Osteoblast (primary cell): Measurements from ENCODE around the gene GPAT2. TPM values are rescaled to one million over a fixed set of nuclear protein-coding genes. Genes with fewer than 3 reads are reported as not detected.
A peak's percentile ranks its signal among the peaks of the same experiment; 100 is the strongest.
"Not testable (repeated sequence)": the region's sequence is repeated elsewhere in the genome, so short reads cannot be mapped to it uniquely, and the experiment has no call there.

Experiments
- DNase-seq: peaks from one replicate; pipeline ENCODE4 v3.0.0; 2011; ENCODE audit warnings: low spot score, mixed read lengths; ENCODE audit not compliant: insufficient read length; ENCODE audit errors: missing footprints
- H2AFZ ChIP-seq: 2 replicates; pipeline ENCODE4 v1.6.0; 2011; ENCODE audit warnings: mild to moderate bottlenecking, low read length
- H3K27ac ChIP-seq: 2 replicates; pipeline ENCODE4 v1.5.1; 2011; ENCODE audit warnings: mild to moderate bottlenecking, low read depth, low read length, moderate library complexity
- H3K27me3 ChIP-seq: 2 replicates; pipeline ENCODE4 v1.6.0; 2012; ENCODE audit warnings: mild to moderate bottlenecking, control low read depth, inconsistent platforms, low read length, moderate library complexity; ENCODE audit not compliant: insufficient read depth
- H3K36me3 ChIP-seq: 2 replicates; pipeline ENCODE4 v1.5.1; 2011; ENCODE audit warnings: mild to moderate bottlenecking, low read length, control low read depth, moderate library complexity; ENCODE audit not compliant: insufficient read depth
- H3K4me1 ChIP-seq: 2 replicates; pipeline ENCODE4 v1.5.1; 2011; ENCODE audit warnings: mild to moderate bottlenecking, low read length, control low read depth, moderate library complexity; ENCODE audit not compliant: insufficient read depth
- H3K4me2 ChIP-seq: 2 replicates; pipeline ENCODE4 v1.6.0; 2011; ENCODE audit warnings: mild to moderate bottlenecking, low read length; ENCODE audit not compliant: insufficient read depth
- H3K4me3 ChIP-seq: fragments of 200-600 bp; sonication (generic); 3 replicates; pipeline ENCODE4 v1.5.1; 2012; ENCODE audit warnings: mild to moderate bottlenecking, low read length, inconsistent platforms; ENCODE audit not compliant: insufficient read depth
- H3K79me2 ChIP-seq: 2 replicates; pipeline ENCODE4 v1.6.0; 2012; ENCODE audit warnings: mild to moderate bottlenecking, low read length, control low read depth, inconsistent platforms; ENCODE audit not compliant: insufficient read depth
- H3K9me3 ChIP-seq: 2 replicates; pipeline ENCODE4 v1.5.1; 2011; ENCODE audit warnings: low read depth, low read length, control low read depth
- H4K20me1 ChIP-seq: 2 replicates; pipeline ENCODE4 v1.6.0; 2012; ENCODE audit warnings: mild to moderate bottlenecking, low read length, control low read depth; ENCODE audit not compliant: insufficient read depth
- CTCF ChIP-seq: IDR thresholded peaks from 2 replicates; pipeline ENCODE4 v1.5.1; 2011; ENCODE audit warnings: mild to moderate bottlenecking, low read depth, low read length, moderate library complexity; ENCODE audit errors: extremely low read depth
- small RNA-seq: library from RNA; depleted of rRNA; stranded (forward); fragments of <200 nt; gene quantifications from one replicate; pipeline ENCODE3, GENCODE V24; 2012
- total RNA-seq: library from RNA; depleted of rRNA; stranded (reverse); fragments of >200 nt; gene quantifications from 2 replicates; pipeline ENCODE4 v1.2.3, GENCODE V29; 2012

Gene GPAT2
- total RNA-seq, 1 donor, result 2.2 TPM

DNA sequence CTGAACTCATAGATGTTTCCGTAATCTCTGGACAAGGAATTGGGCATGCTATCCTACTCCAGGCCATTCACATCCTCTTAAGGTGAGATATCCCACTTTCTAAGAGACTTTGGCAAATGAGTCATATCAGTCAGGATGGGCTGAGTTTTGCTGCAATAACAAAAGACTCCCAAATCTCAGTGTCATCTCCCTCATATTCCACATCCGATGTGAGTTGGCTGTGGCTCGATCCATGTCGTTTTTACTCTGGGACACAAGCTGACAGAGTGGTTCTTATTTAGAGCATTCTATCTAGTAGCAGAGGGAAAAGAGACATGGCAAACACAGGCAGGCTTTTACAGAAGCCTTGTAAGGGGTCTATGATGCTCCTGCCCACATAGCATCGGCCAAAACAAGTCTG lies 28.5 kb downstream of the GPAT2 start:
- H2AFZ ChIP-seq, H3K4me1 ChIP-seq, H3K36me3 ChIP-seq, H3K4me2 ChIP-seq, H3K79me2 ChIP-seq, H4K20me1 ChIP-seq, DNase-seq, H3K27ac ChIP-seq, H3K4me3 ChIP-seq, H3K9me3 ChIP-seq: not testable (repeated sequence)
- H3K27me3 ChIP-seq, result peaks cover 10% of the 10 kb centered on the region

GRCh38 chr2:95992520-95993272 lies 42.0 kb downstream of the GPAT2 start:
- TF ChIP-seq CTCF, result peak; percentile 69
- peak; percentile 17 for DNase-seq
- H3K27ac ChIP-seq, result peak overlapping the region; percentile 58

DNA sequence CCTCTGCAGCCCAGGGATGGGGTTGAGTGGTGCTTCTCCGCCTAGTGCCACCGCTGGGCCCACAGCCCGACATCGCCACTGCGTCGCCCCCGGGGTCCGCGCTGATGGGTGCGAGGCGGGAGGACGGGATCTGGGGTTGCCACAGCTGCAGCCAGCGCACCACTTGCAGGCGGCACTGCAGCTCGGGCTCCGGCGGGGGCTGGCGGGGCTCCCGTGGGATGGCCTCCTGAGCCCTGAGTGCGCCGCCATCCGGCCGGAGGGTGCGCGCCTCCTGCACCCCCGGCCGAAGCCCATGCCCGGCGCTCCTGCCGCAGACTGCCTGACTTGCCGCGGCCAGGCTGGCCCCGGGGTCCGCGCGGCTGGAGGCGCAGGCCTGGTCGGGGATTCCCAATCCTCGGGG lies 42.6 kb downstream of the GPAT2 start:
- peak overlapping the region; percentile 96 for H2AFZ ChIP-seq
- H3K27ac ChIP-seq, result not testable (repeated sequence)

More at GRCh38 chr2:95992520-95993272, 42.0 kb downstream of the GPAT2 start:
- H3K4me1 ChIP-seq, H3K9me3 ChIP-seq, H3K27me3 ChIP-seq, H4K20me1 ChIP-seq, H3K36me3 ChIP-seq, H3K79me2 ChIP-seq: not testable (repeated sequence)
- Histone ChIP-seq H3K4me3 (peak overlapping the region; percentile 76), H2AFZ (peak overlapping the region; percentile 96), H3K4me2 (peak overlapping the region; percentile 97)

GRCh38 chr2:95991351-95992094 lies 43.2 kb downstream of the GPAT2 start, which contains the start of gene ANKRD36C:
Gene ANKRD36C, minus strand, starts transcription at chr2:95991824. Its CDS starts 116 bp downstream, at chr2:95991708.
- not testable (repeated sequence) for H4K20me1 ChIP-seq, H3K36me3 ChIP-seq, H3K4me1 ChIP-seq, H3K27me3 ChIP-seq, H3K79me2 ChIP-seq, H3K9me3 ChIP-seq
- Histone ChIP-seq H3K4me2 (peak within 1 kb of the TSS; percentile 97), H3K27ac (peak within 1 kb of the TSS; percentile 60), H3K4me3 (peak within 1 kb of the TSS; percentile 84), H2AFZ (peak within 1 kb of the TSS; percentile 96)
- DNase-seq, result peak; percentile 22

More for the DNA sequence above, 42.6 kb downstream of the GPAT2 start:
- H3K4me3 ChIP-seq, result peak overlapping the region; percentile 76
- not testable (repeated sequence) for H3K27me3 ChIP-seq, DNase-seq, H3K36me3 ChIP-seq, H4K20me1 ChIP-seq, H3K4me1 ChIP-seq, H3K9me3 ChIP-seq, H3K79me2 ChIP-seq
- peak overlapping the region; percentile 97 for H3K4me2 ChIP-seq

GRCh38 chr2:95990884-95991283 lies 43.8 kb downstream of the GPAT2 start:
- H4K20me1 ChIP-seq, H3K36me3 ChIP-seq, H3K4me1 ChIP-seq, H3K27me3 ChIP-seq, H3K9me3 ChIP-seq, H3K27ac ChIP-seq, DNase-seq, H3K79me2 ChIP-seq, H2AFZ ChIP-seq: not testable (repeated sequence)
- peak overlapping the region; percentile 51 for H3K4me2 ChIP-seq
- peak overlapping the region; percentile 30 for H3K4me3 ChIP-seq

Small RNAs within 50 kb of the gene (small RNA-seq; reads per million reads assigned to genes)
- gene RN7SL210P, result not detected

Other genes starting within 250 kb of the GPAT2 start
- 42.7 and 53.6 TPM in 2 replicates for gene ANKRD36C, start 43.1 kb downstream of the GPAT2 start, total RNA-seq
- under 0.01 TPM in 1 of 2 replicates, not detected in the other for gene ADRA2B, start 81.7 kb upstream of the GPAT2 start, total RNA-seq
- gene ASTL, start 103.6 kb upstream of the GPAT2 start, total RNA-seq, result not detected in 2 replicates
- 2.7 and 3.3 TPM in 2 replicates for gene DUSP2, start 110.5 kb upstream of the GPAT2 start, total RNA-seq
- 139 and 163 TPM in 2 replicates for gene STARD7, start 173.9 kb upstream of the GPAT2 start, total RNA-seq
- 55.0 and 56.0 TPM in 2 replicates for gene TMEM127, start 231.1 kb upstream of the GPAT2 start, total RNA-seq
- 111 and 126 TPM in 2 replicates for gene CIAO1, start 231.3 kb upstream of the GPAT2 start, total RNA-seq